Stomach (tissue), 4 donors: Measurements from ENCODE around the gene FBXO47.

ENCODE experiments used
- EP300 ChIP-seq: sonication (generic); formaldehyde crosslinking; IDR thresholded peaks from one replicate; pipeline ENCODE4 v1.6.1; 2017; ENCODE audit warnings: antibody characterized with exemption
- POLR2AphosphoS5 ChIP-seq, 3 donors: sonication (generic); formaldehyde crosslinking; IDR thresholded peaks; one replicate each; pipeline ENCODE4 v1.6.1; 2016; ENCODE audit warnings: antibody characterized with exemption in 3 of 3
- TF ChIP-seq, protein P1 (sequence below), 7 experiments: fragments of 450-650 bp in 4 of 7; fragments of 200-600 bp in 3 of 7; sonication (generic) in 3 of 7; IDR thresholded peaks; one replicate each; pipeline ENCODE4 v1.5.1; 2016 to 2019; ENCODE audit warnings: antibody characterized with exemption in 7 of 7, control low read depth in 2 of 7, mild to moderate bottlenecking in 1 of 7

GRCh38 chr17:38911081-38911730, 56.0 kb downstream of the FBXO47 start:
- TF ChIP-seq, protein P1, sequence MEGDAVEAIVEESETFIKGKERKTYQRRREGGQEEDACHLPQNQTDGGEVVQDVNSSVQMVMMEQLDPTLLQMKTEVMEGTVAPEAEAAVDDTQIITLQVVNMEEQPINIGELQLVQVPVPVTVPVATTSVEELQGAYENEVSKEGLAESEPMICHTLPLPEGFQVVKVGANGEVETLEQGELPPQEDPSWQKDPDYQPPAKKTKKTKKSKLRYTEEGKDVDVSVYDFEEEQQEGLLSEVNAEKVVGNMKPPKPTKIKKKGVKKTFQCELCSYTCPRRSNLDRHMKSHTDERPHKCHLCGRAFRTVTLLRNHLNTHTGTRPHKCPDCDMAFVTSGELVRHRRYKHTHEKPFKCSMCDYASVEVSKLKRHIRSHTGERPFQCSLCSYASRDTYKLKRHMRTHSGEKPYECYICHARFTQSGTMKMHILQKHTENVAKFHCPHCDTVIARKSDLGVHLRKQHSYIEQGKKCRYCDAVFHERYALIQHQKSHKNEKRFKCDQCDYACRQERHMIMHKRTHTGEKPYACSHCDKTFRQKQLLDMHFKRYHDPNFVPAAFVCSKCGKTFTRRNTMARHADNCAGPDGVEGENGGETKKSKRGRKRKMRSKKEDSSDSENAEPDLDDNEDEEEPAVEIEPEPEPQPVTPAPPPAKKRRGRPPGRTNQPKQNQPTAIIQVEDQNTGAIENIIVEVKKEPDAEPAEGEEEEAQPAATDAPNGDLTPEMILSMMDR (IDR thresholded peaks at IDR 0.05), result no peak
- no peak for TF ChIP-seq POLR2AphosphoS5 (IDR thresholded peaks at IDR 0.05)
- TF ChIP-seq EP300, result no peak
